HG03039 (cell line): ENCODE data around the gene RNF146.
"Not testable (repeated sequence)": the region's sequence is repeated elsewhere in the genome, so short reads cannot be mapped to it uniquely, and the experiment has no call there.

ENCODE experiments used
- ATAC-seq: cut with Tn5 transposase; IDR thresholded peaks from one replicate; pipeline ENCODE4 v1.9.1; 2021; ENCODE audit warnings: mild to moderate bottlenecking, moderate library complexity; ENCODE audit not compliant: unreplicated experiment

Gene RNF146

DNA sequence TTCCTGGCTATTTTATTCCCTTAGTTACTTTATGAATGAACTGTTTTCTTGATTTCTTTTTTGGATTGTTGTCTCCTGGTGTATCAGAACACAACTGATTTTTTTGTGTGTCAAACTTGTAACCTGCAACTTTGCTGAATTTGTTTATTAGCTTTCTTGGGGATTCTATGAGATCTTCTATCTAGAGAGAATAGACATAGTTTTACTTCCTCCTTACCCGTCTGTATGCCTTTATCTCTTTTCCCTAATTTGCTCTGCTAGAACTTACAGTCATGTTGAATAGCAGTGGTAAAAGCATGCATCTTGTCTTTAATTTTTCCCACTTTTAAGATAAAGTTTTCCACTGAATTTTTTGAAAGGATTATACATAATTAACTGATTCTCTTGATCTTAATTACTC is 13.2 kb downstream of the RNF146 start:
- no peak for ATAC-seq

DNA sequence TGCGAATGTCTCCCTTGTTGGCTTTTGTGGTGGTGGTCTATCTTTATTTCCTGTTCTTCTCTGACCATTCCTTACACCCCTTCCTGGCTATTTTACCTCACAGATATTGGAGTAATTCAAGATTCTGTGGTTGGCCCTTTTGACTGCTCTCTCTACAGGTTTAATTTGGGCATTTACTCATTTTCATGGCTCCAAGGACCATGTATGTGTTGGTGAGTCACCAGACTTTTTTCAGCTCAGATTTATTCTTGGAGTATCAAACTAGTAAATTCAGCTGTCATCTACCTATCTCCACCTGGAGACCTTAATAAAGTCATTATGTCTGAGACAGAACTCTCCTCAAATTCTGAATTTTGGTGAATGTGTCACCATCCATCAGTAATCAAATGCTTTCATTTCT is 15.5 kb downstream of the RNF146 start:
- ATAC-seq, result no peak

- no peak for ATAC-seq
These were observed 22.0 kb downstream of the RNF146 start for GRCh38 chr6:127288705-127289104.

DNA sequence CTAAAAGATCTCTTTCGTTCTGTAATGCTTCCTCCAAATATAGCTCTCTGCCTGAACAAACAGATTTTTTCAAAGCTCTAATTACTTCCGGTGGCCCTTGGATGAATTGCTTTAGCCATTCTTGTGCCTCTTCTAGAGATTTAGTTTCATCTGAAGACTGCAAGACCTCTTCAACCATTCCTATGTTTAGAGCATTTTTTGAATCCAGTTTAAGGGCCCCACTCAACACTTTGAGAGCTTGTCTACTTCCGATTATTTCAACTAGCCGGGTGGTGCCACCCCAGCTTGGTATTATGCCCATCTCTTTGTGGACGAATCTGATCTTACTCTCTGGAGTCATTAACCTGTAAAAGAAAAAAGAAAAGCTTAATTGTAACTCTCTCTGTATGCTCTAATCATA is 23.3 kb downstream of the RNF146 start:
- no peak for ATAC-seq

DNA sequence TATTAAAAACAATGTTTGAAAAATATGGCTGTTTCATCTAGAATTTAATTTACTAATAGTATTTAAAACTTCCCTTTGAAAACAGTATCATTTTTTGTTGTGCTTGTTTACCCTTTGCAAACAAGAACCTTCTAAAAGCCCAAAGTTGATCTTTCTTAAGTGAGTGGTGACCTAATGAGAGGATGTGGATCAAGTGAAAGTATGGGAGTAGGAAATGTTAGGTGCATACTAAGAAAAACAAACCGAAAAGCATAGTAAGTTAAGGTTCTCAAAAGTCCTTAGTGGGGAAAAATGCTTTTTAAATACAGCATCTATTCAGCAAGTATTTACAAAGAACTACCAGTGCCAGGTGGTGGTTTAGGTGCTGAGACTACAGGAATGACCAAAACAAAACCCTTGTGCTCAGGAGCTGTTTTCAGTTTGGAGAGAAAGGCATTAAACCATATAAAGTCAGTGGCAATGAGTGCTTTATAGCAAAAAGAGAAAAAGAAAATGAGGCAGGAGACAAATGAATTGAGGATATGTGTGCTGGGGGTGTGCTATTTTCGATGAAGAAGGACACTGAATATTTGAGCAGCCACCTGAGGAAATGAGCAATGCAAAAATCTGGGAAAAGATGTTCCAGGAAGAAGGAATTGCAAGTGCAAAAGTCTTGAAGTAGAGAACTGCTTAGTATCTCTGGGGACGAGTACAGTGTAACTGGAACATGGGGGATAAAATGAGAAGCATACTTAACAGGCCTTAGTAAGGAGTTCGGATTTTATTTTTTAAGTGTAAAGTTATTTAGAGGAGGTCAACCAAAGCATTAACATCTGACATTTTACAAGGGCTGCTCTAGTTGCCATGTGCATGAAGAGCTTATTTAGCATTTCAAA is 24.0 kb downstream of the RNF146 start:
- peak; percentile 43 for ATAC-seq

DNA sequence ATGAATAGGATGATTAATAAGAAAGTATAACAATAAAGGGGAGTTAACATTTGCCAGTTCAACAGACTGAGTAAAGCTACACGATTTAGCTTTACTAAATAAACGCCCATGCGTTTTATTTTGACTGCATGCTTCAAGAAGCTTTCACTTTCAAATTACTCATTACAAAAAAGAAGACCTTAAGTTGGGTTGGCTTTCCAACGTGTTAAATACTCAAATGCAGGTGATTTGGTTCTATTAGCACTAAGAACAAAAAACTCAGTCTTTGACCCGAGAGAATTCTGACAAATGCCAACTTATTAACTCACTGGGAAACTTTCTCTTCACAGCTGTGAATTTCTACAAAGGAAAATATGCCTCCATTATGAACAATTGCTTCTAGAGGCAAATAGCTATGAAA is 24.8 kb downstream of the RNF146 start:
- ATAC-seq, result peak; percentile 75

DNA sequence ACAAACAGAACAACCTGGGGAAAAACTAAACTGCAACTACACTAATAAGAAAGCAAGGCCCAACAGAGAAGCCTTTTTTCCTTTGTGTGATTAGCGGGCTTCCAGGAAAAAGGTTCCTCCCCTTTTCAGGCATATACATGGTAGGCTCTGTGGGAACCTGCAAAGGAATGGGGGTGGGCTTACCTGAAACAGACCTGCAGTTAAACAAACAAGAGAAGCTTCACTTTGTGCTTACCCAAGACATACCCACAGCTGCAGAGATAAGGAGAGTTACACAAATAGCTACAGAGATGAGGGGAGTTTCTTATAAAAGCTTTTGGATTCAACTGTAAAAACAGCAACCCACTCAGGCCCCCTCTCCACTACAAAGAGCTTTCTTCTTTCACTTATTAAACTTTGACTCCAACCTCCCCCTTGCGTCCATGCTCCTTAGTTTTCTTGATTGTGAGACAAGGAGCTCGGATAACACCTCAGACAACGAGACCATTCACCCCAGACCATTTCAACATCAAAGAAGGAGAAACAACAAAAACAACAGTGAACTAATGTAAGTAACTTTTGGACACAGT is 30.9 kb downstream of the RNF146 start:
- ATAC-seq, result no peak

- no peak for ATAC-seq
These were observed 31.8 kb downstream of the RNF146 start for GRCh38 chr6:127298475-127298874.

DNA sequence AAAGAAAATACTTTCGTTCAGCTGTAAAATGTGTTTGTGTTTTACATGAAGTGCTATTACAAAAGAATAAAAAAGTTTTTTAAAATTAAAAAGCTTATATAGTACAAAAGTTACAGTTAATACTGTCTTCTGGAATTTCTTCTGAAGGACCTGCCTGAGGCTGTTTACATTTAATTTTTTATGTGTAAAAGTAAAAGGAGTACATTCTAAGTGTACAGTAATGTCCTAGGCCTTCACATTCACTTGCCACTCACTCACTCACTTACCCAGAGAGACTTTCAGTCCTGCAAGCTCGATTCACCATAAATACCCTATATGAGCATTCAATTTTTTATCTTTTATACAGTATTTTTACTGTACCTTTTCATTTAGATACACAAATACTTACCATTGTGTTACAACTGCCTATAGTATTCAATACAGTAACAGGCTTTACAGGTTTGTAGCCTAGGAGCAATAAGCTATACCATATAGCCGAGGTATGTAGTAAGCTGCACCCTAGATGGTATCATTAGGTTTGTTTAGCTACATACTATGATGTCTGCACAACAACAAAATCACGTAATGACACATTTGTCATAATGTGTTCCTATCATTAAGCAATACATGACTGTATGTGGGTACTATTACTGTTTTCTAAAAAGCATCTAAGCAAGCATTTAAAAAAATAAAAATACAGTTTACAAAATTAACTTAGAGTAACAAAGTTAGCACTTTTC is 33.0 kb downstream of the RNF146 start:
- ATAC-seq, result no peak

GRCh38 chr6:127300411-127300810 is 33.7 kb downstream of the RNF146 start:
- ATAC-seq, result no peak

DNA sequence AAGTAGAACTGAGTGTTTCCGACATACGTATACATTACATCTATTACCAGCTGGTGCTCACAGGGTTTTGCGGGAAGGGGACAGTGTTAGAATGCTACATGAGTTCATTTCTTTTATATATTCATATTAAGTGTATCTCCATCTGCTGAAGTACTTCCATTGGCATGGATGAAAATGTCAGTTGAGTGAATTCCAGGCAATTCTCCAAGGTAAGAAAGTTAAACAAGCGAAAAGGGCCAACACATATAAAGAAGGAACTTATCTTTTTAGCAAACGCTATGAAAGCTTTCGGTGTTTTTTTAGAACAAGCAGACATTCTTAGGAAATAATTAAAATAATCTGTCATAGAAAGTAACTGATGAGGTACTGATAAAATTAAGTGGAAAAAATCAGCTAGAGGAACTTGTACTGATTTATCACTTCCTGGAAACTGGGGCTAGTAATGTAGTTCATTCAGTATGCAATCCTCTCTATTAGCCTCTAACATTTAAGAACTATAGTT is 34.6 kb downstream of the RNF146 start:
- no peak for ATAC-seq

DNA sequence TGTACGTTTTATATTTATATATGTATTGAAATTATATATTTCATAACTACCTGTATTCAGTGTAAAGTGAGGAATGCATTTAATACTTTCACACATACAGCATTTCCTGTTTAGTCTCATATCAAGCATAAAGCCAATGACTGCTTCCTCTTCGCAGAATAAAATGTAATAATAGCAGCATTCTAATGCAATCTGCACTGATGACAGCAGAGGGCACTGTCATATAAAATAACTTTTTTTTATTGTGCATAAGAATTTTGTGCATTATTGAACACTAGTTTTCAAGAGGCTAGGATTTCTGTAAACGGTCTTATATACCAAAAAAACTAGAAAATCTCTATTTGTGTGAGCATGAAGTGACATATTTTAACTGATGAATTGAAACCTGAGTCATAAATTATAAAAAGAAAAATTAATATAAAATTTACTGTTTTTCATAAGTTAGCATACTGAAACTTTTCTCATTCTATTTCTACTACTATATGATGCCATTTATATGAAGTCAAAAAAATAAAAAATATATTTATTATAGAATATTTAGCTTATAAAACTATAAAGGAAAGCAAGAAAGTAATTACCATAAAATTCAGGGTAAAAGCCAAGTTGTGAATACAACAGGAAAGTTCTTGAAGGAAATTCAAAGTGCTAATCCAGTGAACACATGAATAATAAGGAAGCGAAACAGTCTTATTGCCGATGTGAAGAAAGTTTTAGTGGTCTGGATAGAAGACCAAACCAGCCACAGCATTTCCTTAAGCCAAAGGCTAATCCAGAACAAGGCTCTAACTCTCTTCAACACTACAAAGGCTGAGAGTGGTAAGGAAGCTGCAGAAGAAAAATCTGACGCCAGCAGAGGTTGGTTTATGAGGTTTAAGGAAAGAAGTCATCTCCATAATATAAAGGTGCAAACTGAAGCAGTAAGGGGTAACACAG is 36.3 kb downstream of the RNF146 start:
- peak; percentile 57 for ATAC-seq

DNA sequence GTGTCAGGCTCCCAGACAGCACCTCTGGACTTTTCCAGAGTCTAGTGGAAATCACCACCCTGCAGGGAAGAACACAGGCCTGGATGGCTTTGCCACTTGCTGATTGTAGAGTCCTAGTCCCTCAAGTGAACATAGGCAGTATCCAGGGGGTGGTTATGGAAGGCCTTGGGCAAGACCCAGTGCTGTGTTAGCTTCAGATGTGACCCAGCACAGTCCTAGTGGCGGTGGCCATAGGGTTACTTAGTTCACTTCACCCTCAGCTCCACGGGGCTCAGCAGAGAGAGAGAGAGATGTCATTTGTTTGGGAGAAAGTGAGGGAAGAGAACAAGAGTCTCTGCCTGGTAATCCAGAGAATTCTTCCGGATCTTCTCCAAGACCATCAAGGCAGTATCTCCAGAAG is 37.3 kb downstream of the RNF146 start:
- ATAC-seq, result no peak

GRCh38 chr6:127305741-127306140 is 39.1 kb downstream of the RNF146 start:
- ATAC-seq, result no peak

GRCh38 chr6:127317388-127318128 is 50.9 kb downstream of the RNF146 start:
- ATAC-seq, result no peak

- no peak for ATAC-seq
These were observed 53.0 kb downstream of the RNF146 start for GRCh38 chr6:127319686-127320085.

- ATAC-seq, result no peak
These were observed 61.5 kb downstream of the RNF146 start for GRCh38 chr6:127328043-127328609.

- ATAC-seq, result not testable (repeated sequence)
These were observed 64.6 kb downstream of the RNF146 start for GRCh38 chr6:127331256-127331655.

DNA sequence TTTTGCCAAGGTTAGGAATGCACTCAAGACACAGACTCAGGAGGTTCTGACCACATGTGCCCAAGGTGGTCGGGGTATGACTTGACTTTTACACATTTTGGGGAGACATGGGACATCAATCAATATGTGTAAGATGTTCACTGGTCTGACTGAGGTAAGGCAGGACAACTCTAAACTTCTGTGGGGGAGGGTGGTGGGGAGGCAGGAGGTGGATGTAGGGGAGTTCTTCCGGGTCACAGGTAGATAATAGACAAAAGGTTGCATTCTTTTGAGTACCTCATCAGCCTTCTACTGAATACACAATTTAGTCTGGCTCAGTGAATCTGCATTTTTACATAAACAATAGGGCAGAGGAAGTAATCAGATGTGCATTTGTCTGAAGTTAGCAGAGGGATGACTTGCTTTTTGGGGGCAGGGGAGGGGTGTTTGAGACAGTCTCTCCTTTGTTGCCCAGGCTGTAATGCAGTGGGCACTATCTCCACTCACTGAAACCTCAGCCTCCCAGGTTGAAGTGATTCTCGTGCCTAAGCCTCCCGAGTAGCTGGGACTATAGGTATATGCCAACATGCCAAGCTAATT is 65.8 kb downstream of the RNF146 start:
- no peak for ATAC-seq
